Hematopoietic multipotent progenitor cell treated with erythropoietin and hydrocortisone succinate and interleukin-3 and kit ligand, for 4 days (in vitro differentiated cells): ENCODE data around the gene CDKN2B.
A peak's percentile ranks its signal among the peaks of the same experiment; 100 is the strongest.
"Not testable (repeated sequence)": the region's sequence is repeated elsewhere in the genome, so short reads cannot be mapped to it uniquely, and the experiment has no call there.

Source experiments
- DNase-seq: peaks from one replicate; pipeline ENCODE4 v3.0.0-alpha.2; 2015

The CDKN2B gene

GRCh38 chr9:21968331-21969010, 40.6 kb downstream of the CDKN2B start:
- DNase-seq, result peak; percentile 28

GRCh38 chr9:21967702-21968101, 41.4 kb downstream of the CDKN2B start:
- DNase-seq, result no peak

GRCh38 chr9:21967169-21967568, 41.9 kb downstream of the CDKN2B start:
- DNase-seq, result no peak

- DNase-seq, result no peak
These were observed 42.8 kb downstream of the CDKN2B start for GRCh38 chr9:21966140-21966851.

- peak; percentile 77 for DNase-seq
These were observed 43.6 kb downstream of the CDKN2B start for GRCh38 chr9:21965401-21965951.

- DNase-seq, result peak; percentile 55
These were observed 44.1 kb downstream of the CDKN2B start for GRCh38 chr9:21964925-21965385.

- no peak for DNase-seq
These were observed 47.5 kb downstream of the CDKN2B start for GRCh38 chr9:21961569-21961968.

- not testable (repeated sequence) for DNase-seq
These were observed 49.8 kb downstream of the CDKN2B start for GRCh38 chr9:21959268-21959667.

GRCh38 chr9:21958833-21959232, 50.3 kb downstream of the CDKN2B start:
- DNase-seq, result no peak
